Activated effector memory CD4-positive, alpha-beta T cell treated with Interleukin-2 at 50 U/mL for 16 hours (primary cell): Measurements from ENCODE around the gene B3GALT6.
"Not testable (repeated sequence)": the region's sequence is repeated elsewhere in the genome, so short reads cannot be mapped to it uniquely, and the experiment has no call there.

Experiments
- DNase-seq: peaks from one replicate; pipeline ENCODE4 v3.0.0-alpha.2; 2020

The B3GALT6 gene

DNA sequence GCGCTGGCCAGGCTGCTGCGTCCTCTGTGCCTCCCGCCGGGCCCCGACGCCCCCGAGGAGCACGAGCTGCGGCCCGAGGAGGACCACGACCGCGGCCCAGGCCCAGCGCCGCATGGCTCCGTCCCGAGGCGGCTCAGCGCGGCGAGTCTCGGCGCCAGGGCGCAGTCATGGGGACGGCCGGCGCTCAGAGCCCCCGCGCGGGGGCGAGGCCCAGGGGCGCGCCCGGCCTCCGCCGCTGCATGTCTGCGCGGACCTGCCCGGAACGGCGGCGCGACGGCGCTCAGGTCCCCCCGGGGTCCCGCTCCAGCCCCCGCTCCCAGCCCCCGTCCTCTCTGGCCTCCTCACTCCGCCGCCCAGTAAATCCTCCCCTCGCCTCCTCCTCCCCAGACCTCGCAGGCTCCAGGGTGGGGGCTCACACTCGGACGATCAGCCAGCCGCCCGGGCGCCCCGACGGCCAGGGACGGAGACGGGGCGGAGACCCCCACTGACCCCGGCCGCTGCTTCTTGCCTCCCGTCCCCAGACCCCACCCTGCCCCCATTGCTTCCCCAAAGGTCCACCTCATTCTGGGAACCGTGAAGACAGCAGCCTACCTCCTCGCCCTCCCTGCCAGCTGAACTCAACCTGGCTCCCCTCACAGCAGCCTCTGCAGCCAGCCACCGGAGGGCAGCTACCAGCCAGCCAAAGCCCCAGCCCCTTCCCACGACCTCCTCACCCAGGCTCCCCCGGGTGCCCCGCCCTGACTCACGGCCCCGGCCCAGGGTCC lies 14.7 kb downstream of the B3GALT6 start, which contains the start of gene C1QTNF12:
Gene C1QTNF12 (minus strand): TSS at position 146 of the 764 bp plus-strand sequence. CDS start 32 bp downstream, at position 114.
- DNase-seq = no peak

DNA sequence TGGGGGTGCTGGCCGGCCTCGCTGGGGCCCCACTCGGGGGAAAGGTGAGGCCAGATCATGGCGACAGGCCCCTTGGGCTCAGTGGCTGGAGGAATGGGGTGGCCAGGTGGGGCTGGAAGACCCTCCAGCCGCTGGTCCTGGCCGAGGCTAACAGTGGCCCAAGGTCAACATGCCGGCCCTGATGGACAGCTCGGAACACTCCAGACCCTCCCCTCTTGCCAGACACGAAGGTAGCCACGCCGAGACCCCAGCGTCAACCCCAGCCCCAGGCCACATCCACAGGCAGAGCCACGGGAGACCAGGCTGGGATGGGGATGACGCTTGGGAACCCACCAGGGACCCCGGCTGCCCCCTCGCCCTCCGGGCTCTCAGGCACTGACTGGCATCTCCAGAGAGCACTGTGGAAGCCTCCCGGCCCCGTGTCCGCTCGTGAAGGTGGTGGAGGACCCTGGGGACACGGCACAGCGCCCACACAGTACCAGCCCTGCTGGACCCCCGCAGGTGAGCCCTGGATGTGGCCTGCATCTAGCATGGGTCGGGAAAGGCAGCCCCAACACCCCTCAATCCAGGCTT lies 15.4 kb downstream of the B3GALT6 start:
- no peak for DNase-seq

DNA sequence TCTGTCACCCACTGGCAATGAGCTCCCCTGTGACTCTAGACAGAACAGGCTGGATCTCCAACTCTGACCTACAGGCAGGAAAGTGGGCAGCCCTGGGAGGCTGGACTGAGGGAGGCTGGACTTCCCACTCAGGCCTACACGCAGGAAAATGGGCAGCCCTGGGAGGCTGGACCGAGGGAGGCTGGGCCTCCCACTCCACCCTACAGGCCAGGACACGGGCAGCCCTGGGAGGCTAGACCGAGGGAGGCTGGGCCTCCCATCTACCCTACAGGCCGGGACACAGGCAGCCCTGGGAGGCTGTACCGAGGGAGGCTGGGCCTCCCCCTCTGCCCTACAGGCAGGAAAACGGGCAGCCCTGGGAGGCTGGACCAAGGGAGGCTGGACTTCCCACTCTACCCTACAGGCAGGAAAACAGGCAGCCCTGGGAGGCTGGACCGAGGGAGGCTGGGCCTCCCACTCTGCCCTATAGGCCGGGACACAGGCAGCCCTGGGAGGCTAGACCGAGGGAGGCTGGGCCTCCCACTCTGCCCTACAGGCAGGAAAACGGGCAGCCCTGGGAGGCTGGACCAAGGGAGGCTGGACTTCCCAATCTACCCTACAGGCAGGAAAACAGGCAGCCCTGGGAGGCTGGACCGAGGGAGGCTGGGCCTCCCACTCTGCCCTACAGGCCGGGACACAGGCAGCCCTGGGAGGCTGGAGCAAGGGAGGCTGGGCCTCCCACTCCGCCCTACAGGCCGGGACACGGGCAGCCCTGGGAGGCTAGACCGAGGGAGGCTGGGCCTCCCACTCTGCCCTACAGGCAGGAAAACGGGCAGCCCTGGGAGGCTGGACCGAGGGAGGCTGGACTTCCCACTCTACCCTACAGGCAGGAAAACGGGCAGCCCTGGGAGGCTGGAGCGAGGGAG lies 16.2 kb downstream of the B3GALT6 start:
- DNase-seq = not testable (repeated sequence)

DNA sequence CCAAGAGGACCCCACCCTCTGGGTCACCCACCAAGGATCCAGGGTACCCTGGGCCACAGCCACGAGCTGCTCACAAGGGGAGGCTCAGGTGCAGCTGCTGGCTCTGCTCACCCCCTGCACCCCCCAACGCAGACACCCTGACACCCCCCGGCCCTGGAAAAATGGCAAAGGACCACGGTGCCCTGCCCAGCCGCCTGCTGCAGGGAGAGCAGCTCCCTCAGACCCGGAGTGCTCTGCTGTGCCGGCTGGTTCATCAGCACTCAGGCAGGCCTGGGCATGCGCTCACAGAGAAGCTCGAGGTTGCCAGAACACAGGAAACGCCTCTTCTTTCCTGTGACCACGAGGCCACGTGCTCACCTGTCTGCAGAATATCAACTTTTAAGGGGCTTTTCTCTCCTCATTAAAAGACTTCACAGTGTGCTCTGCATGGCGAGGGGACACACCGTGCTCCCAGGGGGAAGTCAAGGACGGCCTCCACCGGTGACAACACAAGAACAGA lies 18.8 kb downstream of the B3GALT6 start:
- DNase-seq = peak; percentile 48

DNA sequence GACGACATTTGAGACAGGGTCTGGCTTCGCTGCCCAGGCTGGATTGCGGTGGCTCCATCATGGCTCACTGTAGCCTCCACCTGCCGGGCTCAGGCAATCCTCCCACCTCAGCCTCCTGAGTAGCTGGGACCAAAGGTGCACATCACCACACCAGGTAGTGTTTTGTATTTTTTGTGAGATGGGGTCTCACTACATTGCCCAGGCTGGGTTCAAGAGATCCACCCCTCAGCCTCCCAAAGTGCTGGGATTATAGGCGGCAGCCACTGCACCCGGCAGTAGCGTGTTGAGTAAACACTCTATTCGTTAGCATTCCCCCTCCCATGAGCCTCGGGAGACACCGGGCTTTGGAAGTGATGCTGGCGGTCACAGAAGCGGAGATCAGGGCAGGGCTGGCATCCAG lies 21.3 kb downstream of the B3GALT6 start:
- DNase-seq = no peak

DNA sequence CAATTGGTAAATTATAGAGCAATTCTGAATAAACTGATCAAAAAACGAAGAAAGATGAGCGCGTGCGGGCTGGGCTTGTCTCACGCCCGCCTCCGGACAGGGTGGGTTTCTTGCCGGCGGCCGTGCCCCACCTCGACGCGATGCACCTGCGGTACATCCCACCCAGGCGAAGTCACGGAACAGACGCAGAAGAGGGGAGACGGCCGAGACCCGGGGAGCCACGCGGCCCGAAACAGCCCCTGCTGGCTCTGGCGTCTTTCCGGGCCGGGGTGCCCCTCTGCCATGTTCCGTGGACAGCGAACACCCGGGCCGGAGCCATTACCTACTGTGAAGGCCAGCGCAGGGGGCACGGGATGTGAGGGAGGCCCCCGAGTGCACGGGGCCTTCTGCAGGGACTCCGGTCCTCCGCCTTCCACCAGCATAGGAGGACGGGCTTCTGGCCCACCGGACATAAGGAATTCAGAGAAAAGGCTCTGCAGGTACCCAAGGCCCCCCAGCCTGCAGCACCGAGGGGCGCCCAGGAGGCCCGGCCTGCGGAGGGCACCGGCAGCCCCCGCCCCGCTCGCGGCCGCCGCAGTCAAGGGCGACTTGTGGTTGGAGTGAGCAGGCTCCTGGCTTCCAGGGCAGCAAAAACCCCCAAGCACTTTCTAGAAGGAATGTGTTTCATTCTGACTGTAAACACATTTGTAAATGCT lies 22.1 kb downstream of the B3GALT6 start:
- DNase-seq = no peak

DNA sequence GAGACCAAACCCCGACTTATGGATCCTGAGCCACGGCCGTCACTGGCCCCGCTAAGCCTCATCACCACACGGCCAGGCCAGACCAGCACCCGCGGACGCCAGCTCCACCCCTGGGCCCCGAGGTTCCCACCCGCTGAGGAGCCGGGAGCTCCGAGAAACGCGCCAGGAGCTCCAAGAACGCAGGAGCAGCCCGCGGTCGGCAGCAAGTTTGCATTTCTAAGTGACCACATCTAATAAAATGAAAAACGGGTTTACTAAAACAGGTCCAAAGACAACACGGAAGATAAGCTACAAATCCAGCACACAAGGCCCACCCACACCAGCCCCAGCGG lies 22.6 kb downstream of the B3GALT6 start:
- no peak for DNase-seq

DNA sequence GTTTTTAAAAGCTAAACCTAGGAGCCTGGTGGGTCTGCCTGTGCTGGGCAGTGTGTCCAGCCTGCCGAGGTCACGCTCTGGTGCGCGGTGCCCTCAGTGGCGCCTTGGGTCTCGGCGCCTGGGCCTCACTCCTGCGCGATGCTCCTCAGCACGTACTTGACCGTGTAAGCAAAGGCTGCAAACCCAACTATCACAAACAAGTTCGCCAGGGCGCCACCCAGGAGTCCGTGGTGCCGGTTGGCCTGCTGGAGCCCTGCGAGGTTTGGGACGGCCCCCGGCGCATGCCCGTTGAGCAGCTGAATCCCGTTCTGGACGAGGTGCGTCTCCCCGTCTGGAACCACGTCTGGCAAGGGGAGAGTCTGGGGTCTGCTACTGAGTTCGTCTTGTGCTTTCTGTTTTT lies 23.0 kb downstream of the B3GALT6 start:
- DNase-seq = no peak

DNA sequence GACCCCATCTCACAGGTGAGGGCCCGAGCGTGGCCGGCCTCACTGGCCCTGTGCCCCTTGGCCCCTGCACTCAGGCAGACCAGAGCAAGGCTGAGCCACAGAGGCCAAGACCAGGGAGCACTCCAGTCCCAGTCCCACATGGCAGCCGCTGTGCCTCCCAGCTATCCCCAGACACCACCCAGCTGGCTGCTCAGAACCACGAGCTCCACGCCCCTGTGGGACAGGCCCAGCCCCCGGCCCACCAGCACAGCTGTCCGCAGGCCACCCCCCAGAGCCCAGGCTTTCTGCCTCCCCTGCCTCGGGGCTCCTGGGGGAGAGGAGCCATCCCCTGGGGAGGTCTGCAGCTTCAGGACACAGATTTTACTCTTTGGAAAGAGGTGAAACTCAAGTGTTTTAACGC lies 23.6 kb downstream of the B3GALT6 start:
- DNase-seq = no peak

DNA sequence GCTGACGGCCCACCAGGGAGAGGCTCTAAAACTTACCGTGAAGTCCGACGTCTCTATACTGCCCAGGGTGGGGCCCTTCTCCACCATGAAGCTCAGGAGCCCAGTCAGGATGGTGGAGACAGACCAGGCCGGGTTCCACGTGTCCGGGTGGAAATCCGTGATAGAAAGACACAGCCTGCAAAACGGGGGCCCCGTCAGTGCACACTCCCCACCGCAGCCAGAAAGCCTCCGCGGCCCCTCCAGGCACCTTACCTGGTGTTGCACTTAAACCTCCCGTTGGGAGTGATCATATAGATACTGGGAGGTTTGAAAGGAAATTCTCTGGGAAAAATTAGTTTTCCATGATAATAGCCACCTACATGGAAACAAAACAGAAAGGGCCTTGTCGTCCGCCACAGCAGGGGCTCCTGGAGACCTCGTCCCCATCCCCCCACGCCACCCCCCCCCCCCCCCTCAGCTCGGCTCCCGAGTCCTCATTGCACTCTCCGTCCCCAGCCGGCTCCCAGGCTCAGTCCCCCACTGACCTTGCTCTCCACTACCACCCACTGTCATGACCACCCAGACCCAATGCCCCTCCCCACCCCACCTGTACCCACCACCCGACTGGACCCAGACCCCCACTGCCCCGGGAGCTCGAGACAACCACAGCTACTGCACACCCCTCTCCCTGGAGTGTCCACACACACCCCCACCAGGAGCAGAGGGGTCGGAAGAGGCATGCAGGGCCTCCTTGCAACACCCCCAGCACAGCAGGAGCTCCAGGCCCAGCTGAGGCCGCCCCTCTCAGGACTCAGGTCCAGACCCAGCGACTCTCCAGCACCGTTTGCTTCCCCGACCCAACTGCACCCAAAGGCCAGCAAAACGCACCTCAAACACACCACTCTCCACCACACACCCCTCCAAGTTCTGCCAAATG lies 25.2 kb downstream of the B3GALT6 start:
- DNase-seq = no peak

DNA sequence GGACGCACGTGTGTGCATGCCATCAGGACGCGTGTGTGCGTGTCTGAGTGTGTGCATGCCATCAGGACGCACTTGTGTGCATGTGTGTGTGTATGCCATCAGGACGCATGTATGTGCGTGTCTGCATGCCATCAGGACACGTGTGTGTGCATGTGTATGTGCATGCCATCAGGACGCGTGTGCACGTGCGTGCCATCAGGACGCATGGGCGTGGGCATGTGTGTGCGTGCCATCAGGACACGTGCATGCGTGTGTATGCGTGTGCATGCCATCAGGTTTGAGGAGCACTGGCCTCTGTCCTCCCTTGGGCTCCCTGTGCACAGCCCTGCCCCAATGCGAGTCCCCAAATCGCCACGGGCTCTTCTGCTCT lies 27.1 kb downstream of the B3GALT6 start:
- no peak for DNase-seq

DNA sequence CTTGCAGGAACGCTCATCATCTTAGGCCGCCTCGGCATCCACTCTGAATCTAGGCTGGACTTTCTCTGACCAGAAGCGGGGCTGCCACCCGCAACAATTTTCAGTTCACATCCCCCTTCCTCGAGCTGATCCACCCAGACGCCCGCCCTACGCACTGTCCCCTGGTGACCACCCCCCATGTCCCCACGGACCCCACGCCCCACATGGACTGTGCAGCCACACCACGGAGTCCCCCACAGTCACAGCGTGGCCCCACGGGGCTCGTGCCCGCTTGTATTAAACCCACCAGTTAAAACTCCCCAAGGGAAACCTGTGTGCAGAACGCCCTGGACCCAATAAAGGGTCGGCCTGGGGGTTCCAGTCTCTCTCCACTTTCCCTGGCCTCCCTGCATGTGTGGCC lies 27.5 kb downstream of the B3GALT6 start:
- DNase-seq = no peak

DNA sequence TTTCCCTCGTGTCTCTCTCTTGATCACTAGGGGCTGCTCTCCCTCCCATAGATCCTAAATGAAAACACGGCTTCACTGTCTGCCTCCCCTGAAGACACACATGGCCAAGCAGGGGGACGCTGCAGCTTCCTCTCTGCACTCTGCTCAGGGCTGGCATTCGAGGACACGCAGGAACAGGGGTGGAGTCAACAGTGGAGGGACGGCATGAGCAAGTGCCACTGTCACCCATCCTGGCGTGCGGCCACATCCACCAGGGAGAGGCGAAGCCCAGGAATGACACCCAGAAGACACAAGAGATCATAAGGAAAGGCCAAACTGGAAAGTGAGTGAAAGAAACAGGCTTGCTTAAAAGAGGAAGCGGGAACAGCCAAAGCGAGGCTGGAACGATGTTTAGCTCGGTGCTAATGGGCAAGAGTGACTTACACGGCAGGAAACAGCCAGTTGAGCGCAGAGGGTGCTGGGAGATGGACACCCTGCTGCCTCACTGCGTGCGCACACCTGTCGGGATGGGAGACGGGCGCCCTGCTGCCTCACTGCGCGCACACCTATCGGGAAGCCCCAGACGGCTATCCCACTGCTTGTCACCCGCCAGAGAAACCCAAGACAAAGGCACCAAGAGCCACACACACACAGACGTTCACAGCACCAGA lies 28.0 kb downstream of the B3GALT6 start:
- no peak for DNase-seq

DNA sequence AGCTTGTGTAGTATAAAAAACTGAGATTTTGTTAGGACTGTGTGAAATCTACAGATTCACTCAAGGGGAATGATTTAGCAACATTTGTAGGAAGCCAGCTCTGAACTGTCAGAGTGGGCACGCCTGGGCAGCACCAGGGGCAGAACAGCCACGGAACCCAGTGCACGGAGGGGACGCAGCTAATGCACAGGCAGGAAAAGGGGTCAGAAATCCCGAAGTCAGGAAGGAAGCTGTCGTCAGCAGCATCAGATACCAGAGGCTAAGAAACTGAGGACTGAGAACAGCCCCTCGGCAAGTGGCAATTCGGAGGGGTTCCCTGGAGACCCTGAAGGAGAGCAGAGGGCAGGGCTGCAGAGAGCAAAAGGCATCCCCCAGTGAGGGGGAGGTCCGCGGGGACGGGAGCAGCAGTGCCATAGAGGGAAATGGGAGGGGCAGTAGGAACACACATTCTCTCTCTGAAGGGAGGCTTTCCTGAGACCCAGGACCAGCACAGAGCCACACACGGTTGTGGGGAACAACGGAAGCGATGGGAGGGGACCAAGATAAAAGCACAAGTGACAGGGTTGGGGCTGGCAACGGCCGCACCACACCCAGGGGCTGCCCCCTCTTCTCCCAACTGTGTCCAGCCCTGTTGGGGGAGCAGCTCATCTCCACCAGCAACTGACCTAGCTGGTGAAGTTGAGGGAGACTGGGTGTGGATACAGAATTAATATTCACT lies 29.0 kb downstream of the B3GALT6 start:
- DNase-seq = no peak

DNA sequence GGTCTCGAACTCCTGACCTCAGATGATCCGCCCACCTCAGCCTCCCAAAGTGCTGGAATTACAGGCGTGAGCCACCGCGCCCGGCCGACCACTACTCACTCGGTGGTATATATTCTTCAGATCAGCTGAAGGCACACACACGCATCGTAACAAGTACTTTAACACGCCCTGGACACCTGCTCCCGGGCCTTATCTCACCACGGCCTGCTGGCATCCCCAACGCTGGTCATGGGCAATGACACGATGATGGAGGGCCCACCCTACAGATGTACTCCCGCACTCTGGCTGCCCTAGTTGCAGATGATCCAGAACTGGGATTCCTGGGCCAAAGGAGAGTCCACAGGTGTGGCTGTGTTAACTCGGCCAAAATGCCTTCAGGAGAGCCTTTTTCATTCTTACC lies 30.0 kb downstream of the B3GALT6 start:
- DNase-seq = no peak

DNA sequence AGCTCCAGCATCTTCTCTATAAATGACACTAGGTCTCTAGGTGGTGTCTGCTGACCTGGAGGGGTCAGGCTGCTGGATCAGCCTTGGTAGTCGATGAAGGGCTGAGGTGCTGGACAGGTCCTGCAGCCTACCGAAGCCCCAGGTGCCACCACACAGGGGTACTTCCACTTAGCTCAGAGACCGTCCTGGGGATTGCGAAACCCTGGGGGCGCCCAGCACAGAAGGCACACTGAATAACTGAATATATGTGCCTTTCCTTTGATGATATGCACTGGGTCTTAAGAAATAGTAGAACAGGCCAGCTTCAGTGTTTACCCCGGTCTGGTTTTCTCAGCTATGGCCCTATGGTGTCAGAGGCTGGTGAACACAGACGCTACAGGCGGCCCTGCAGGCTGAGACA lies 30.7 kb downstream of the B3GALT6 start:
- no peak for DNase-seq

DNA sequence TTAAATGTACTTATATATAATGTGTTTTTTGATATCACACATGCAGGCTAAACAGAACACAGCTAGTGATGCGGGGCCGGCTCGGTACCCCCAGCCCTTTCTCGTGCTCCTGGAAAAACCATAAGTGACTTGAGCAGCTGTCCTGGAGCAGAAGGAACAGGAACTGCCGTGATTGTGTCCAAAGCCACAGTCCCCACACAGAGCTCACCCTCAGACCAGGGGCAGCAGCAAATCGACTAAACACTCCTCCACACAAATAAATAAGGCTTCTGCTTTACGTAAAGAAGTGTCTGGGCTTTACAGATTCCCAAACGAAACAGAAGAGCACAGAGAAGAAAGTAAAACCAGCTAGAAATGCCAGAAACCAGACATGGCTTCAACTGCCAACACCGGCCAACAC lies 32.0 kb downstream of the B3GALT6 start:
- DNase-seq = no peak

DNA sequence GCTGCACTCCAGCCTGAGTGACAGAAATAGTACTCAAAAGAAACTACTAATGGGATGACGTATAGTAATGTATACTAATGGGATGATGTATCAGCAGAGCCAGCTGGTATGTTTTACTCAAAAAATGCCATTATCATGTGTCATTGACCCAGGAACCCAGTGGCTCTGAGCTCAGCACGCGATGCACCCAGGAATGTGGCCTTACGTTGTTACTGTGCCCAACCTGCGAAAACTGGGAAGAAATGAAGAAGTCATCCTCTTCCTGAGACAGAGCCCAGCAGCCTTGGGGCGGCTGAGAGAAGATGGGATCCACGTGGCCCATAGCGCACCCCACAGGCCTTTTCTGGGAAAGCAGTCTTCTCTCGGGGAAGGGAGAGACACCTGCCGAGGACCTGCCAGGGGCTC lies 32.8 kb downstream of the B3GALT6 start:
- no peak for DNase-seq

DNA sequence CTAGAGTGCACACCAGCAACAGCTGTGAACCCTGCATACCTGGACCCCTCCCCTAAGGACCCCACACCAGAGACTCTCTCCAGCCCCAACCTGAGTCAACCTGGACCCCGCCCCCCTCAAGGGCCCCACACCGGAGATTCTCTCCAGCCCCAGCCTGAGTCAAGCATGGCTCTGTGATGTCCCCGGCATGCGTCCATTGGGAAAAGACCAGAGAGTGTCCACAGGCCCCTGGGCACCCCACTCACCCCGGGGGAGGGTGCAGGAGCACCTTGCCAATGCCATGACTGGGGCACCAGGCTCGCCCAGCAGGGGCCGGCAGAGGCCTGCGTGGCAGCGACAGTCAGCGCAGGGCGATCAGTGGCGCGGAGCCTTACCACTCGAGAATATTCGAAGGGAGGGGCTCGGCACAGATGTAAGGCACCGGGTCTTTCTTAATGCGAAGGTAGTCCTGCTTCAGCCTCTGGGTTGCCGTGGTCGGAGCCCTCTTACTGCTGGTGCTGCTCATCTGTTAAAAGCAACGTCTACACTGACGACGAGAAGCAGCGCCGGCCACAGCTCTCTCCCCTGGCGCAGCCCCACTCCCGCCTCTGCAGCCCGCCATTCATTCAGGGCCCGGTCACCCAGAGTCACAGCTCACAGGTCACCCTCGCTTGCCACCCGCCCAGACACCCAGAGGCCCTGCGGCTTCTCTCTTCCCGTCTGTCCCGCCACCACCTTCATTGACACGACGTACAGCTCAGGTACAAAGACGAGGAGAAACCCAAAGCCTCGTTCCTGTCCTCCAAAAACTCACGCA lies 35.6 kb downstream of the B3GALT6 start:
- no peak for DNase-seq

DNA sequence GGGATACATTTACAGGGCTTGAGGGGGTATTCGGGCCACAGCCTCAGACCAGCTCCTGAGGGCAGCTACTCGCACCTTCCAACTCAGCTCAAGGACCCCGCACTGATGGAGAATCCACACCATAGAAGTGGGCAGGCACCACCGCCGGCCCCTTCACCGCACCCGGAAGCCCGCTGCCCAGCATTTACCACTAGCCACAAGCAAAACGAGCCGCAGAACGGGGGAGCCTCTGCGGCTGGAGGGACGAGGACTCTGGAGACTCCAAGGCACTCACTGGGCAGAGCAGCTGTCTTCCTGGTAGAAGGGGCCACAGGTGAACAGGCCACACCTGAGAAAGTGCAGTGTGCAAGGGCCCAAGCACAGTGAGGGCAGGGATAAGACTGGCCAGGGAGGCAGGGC lies 36.2 kb downstream of the B3GALT6 start:
- no peak for DNase-seq
